Panc1 (cell line): ENCODE measurements around the gene RNF114. TPM values are rescaled to one million over a fixed set of nuclear protein-coding genes. Genes with fewer than 3 reads are reported as not detected.

Source experiments
- ATAC-seq: fragments of 200-7000 bp; cut with Tn5 transposase; 2 replicates; pipeline ENCODE4 v1.9.1; 2020; ENCODE audit warnings: mild to moderate bottlenecking, moderate library complexity
- BruUV-seq: library from RNA; stranded (reverse); fragments of 400-500 nt; replicated peaks from 2 replicates; lab custom pipeline; 2021; lab: Mats Ljungman, UMichigan
- CTCF ChIA-PET: fragments of 300-600 bp; sonication (Branson Sonifier 250); formaldehyde crosslinking; loops from one replicate; lab custom pipeline; 2022; ENCODE audit warnings: antibody characterized with exemption; lab: Charles Lee
- POLR2A ChIA-PET: fragments of 300-600 bp; sonication (Branson Sonifier 250); formaldehyde crosslinking; loops from one replicate; lab custom pipeline; 2022; ENCODE audit warnings: antibody characterized with exemption; lab: Charles Lee
- DNase-seq: peaks from one replicate; pipeline ENCODE4 v3.0.0-alpha.2; 2010; ENCODE audit warnings: low read depth, low spot score
- H3K27ac ChIP-seq: 2 replicates; pipeline ENCODE4 v1.5.1; 2011; ENCODE audit warnings: mild to moderate bottlenecking, low read length, inconsistent platforms
- H3K27me3 ChIP-seq: fragments of 200-500 bp; sonication (Bioruptor generic); 2 replicates; pipeline ENCODE4 v1.6.0; 2014; ENCODE audit warnings: low read length, inconsistent platforms; ENCODE audit not compliant: control insufficient read depth, insufficient read depth
- H3K36me3 ChIP-seq: fragments of 200-500 bp; sonication (Bioruptor generic); 2 replicates; pipeline ENCODE4 v1.5.1; 2014; ENCODE audit warnings: inconsistent platforms, mild to moderate bottlenecking, low read length, moderate library complexity; ENCODE audit not compliant: control insufficient read depth, insufficient read depth
- H3K4me1 ChIP-seq: 2 replicates; pipeline ENCODE4 v1.5.1; 2011; ENCODE audit warnings: inconsistent platforms, mild to moderate bottlenecking, low read length, moderate library complexity; ENCODE audit not compliant: control insufficient read depth, insufficient read depth
- H3K4me3 ChIP-seq, 2 experiments: 2 replicates each; pipeline ENCODE4 v1.5.1; 2011 to 2012; ENCODE audit warnings: low read depth in 2 of 2, low read length in 2 of 2, mild to moderate bottlenecking in 2 of 2, inconsistent platforms in 1 of 2, moderate library complexity in 1 of 2
- H3K9me3 ChIP-seq: fragments of 200-500 bp; sonication (Bioruptor generic); 2 replicates; pipeline ENCODE4 v1.5.1; 2014; ENCODE audit warnings: low read depth, mild to moderate bottlenecking, inconsistent platforms, low read length, moderate library complexity; ENCODE audit not compliant: control insufficient read depth, insufficient read depth
- POLR2AphosphoS5 ChIP-seq: IDR thresholded peaks from 2 replicates; pipeline ENCODE4 v1.6.1; 2012; ENCODE audit warnings: mild to moderate bottlenecking, low read depth, low read length, moderate library complexity
- REST ChIP-seq, 2 experiments: IDR thresholded peaks; 2 replicates each; pipeline ENCODE4 v1.6.1; 2011 to 2012; ENCODE audit warnings: low read depth in 2 of 2, control low read depth in 1 of 2, low read length in 1 of 2, mild to moderate bottlenecking in 1 of 2, moderate library complexity in 1 of 2; ENCODE audit not compliant: insufficient read depth in 1 of 2
- SIN3A ChIP-seq: IDR thresholded peaks from 2 replicates; pipeline ENCODE4 v1.6.1; 2012; ENCODE audit warnings: low read depth, mild to moderate bottlenecking, low read length, moderate library complexity, borderline replicate concordance; ENCODE audit not compliant: insufficient read depth
- TCF7L2 ChIP-seq: IDR thresholded peaks from 2 replicates; pipeline ENCODE4 v1.6.1; 2011; ENCODE audit warnings: mild to moderate bottlenecking, low read depth, low read length, inconsistent platforms
- in situ Hi-C: cut with HindIII; loops from 2 replicates; pipeline ENCODE4 v1.10.0; 2016; ENCODE audit warnings: low sequenced_read_pairs, low pct_unique_long_range_greater_than_20kb
- intact Hi-C: fragments of 100-400 bp; cut with micrococcal nuclease; formaldehyde crosslinking; loops from one replicate; pipeline ENCODE4 v1.10.0; 2022; ENCODE audit not compliant: unreplicated experiment
- total RNA-seq: library from RNA; stranded (reverse); gene quantifications from one replicate; pipeline ENCODE4 v1.2.1, GENCODE V29; 2021; ENCODE audit not compliant: unreplicated experiment
- TF ChIP-seq, protein P1 (sequence below): fragments of 450-650 bp; IDR thresholded peaks from 2 replicates; pipeline ENCODE4 v1.5.1; 2017; ENCODE audit warnings: mild to moderate bottlenecking

Gene RNF114
- total RNA-seq, 1 experiment from 2014 or later: 70.0 TPM

DNA sequence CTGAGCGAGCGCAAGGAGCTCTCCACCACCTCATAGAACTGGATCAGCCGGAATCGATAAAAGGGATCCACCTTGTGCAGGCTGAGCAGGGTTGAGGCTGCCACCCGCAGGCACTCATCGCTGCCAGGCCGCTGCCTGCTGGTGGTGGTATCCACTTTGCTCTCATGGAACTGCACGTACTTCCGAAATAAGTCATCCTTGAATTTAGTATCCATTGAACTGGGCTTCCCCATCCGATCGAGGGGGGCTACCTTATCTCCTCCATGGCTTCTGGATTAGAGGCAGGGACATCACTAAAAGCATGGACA, 28.0 kb upstream of the RNF114 start:
- Histone ChIP-seq H3K27me3 (no peaks in the 10 kb centered on the region), H3K36me3 (peaks cover 4% of the 10 kb centered on the region; the same call in 1 of the 2 replicates), H3K9me3 (no peaks in the 10 kb centered on the region), H3K4me1 (no peaks in the 10 kb centered on the region), H3K27ac (no peak overlapping the region), H3K4me3 (no peak overlapping the region)
- TF ChIP-seq REST (IDR thresholded peaks at IDR 0.05; ENCODE audit: insufficient read depth in 1 of 2, low read depth in 2 of 2, low read length in 1 of 2) (no peak), SIN3A (no peak), TCF7L2 (no peak), POLR2AphosphoS5 (no peak)
- TF ChIP-seq, protein P1, sequence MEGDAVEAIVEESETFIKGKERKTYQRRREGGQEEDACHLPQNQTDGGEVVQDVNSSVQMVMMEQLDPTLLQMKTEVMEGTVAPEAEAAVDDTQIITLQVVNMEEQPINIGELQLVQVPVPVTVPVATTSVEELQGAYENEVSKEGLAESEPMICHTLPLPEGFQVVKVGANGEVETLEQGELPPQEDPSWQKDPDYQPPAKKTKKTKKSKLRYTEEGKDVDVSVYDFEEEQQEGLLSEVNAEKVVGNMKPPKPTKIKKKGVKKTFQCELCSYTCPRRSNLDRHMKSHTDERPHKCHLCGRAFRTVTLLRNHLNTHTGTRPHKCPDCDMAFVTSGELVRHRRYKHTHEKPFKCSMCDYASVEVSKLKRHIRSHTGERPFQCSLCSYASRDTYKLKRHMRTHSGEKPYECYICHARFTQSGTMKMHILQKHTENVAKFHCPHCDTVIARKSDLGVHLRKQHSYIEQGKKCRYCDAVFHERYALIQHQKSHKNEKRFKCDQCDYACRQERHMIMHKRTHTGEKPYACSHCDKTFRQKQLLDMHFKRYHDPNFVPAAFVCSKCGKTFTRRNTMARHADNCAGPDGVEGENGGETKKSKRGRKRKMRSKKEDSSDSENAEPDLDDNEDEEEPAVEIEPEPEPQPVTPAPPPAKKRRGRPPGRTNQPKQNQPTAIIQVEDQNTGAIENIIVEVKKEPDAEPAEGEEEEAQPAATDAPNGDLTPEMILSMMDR: no peak
- ATAC-seq: no peak
- CTCF ChIA-PET: no interaction called here
- in situ Hi-C loops: no loop called here
- BruUV-seq: no TSS peak
- POLR2A ChIA-PET: no interaction called here
- intact Hi-C loops: no loop called here
- no peak for DNase-seq

DNA sequence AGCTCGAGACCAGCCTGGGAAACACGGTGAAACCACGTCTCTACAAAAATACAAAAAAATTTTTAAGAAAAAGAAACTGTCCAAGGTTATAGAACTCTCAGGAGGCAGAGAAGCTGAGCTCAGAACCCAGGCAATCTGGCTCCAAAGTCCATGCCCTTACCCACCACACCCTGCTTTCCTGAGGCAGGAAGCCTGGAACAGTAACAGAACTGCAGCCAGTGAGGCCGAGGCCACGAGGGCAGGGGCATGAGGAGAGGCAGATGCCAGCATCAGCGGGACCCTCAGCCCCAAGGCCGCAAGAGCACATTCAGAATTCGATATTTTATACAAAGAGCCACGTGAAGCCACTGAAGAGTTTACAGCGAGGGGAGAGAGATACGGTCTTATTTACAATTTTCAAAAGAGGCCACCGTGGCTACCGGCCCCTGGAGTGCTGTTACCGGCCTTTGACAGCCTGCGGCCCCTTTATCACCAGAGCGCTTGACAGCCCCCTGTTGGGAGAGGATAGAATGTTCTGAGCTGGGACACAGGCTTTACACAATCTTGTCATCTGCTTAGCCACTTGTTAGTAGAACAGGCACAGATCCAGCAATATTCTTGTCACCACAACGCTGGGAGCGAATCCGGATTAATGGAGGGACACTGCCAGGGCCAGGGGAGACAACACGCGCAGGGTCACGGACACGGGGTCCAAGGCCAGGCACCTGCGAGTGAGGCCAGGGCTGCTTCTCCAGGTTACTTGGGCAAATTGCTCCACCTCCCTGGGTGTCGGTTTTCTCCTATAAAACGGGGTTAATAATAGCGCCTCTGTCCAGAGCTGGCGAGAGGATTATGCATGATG, 26.5 kb upstream of the RNF114 start:
- TF ChIP-seq POLR2AphosphoS5: no peak
- no peak for TF ChIP-seq TCF7L2
- TF ChIP-seq, protein P1: no peak
- no peak for TF ChIP-seq SIN3A
- no peak for TF ChIP-seq REST (IDR thresholded peaks at IDR 0.05; ENCODE audit: insufficient read depth in 1 of 2, low read depth in 2 of 2, low read length in 1 of 2)
- H3K27me3 ChIP-seq: no peaks in the 10 kb centered on the region

More for the DNA sequence above, 26.5 kb upstream of the RNF114 start:
- H3K4me1 ChIP-seq: peaks cover 9% of the 10 kb centered on the region
- no peak overlapping the region for H3K4me3 ChIP-seq
- H3K9me3 ChIP-seq: no peaks in the 10 kb centered on the region
- H3K36me3 ChIP-seq: peaks cover 5% of the 10 kb centered on the region; the same call in 1 of the 2 replicates
- ATAC-seq (no peak), DNase-seq (no peak)
- in situ Hi-C loops (no loop called here), intact Hi-C loops (no loop called here)
- POLR2A ChIA-PET: no interaction called here
- no peak overlapping the region for H3K27ac ChIP-seq
- BruUV-seq: no TSS peak
- CTCF ChIA-PET: interaction anchor here (0.6 kb wide), 1 partner anchor 18 kb away, joined by 3 read pairs; no protein-coding TSS in a partner anchor
